ENCODE data around the gene LDLRAD3.

DNA sequence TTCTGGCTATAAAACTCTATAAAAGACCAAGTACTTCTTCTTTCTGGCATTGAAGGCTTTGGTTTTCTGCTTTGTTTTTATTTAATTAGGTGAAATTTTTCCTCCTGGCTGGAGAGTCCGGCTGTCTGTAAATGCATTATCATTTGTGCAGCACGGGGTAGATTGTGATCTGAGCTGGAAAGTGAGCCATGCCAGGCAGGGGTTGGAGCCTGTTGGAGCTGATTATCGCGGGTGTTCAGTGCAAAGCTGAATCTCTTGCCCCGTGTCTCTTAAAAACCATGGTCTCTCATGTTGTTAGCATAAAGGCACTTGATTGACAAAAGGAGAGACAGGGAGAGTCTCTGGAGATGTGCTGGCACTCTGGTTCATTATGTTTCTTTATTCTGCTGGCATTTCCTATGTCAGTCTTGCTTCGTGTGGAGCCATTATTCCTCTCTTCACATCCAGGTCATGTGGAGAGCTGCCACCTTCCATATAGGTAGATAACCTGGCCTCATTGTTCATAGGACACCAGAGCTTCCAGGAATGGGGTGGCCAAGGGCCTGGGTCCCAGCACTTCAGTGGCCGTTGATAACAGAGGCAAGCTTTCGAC, 75.2 kb downstream of the LDLRAD3 start:
- TF ChIP-seq, protein P1, sequence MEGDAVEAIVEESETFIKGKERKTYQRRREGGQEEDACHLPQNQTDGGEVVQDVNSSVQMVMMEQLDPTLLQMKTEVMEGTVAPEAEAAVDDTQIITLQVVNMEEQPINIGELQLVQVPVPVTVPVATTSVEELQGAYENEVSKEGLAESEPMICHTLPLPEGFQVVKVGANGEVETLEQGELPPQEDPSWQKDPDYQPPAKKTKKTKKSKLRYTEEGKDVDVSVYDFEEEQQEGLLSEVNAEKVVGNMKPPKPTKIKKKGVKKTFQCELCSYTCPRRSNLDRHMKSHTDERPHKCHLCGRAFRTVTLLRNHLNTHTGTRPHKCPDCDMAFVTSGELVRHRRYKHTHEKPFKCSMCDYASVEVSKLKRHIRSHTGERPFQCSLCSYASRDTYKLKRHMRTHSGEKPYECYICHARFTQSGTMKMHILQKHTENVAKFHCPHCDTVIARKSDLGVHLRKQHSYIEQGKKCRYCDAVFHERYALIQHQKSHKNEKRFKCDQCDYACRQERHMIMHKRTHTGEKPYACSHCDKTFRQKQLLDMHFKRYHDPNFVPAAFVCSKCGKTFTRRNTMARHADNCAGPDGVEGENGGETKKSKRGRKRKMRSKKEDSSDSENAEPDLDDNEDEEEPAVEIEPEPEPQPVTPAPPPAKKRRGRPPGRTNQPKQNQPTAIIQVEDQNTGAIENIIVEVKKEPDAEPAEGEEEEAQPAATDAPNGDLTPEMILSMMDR (conservative IDR thresholded peaks at IDR 0.05 in 1 of 2, IDR thresholded peaks at IDR 0.05 in 1 of 2; ENCODE audit: extremely low read depth in 1 of 2, insufficient read depth in 1 of 2, low read depth in 1 of 2, low read length in 2 of 2), result no peak
- TF ChIP-seq EZH2 (IDR thresholded peaks at IDR 0.05; ENCODE audit: borderline replicate concordance, low read length), result no peak

Data from mammary epithelial cell (primary cell).